OCI-LY1 (cell line): ENCODE data around the gene PMCH.

ENCODE experiments used
- EZH2 ChIP-seq: fragments of 200-600 bp; sonication (generic), shearing (Covaris generic); IDR thresholded peaks from 2 replicates; pipeline ENCODE4 v1.8.0; 2017; ENCODE audit warnings: borderline replicate concordance, mixed run types, mild to moderate bottlenecking, antibody characterized with exemption, low read length, moderate library complexity, mixed read lengths
- TF ChIP-seq, protein P1 (sequence below): fragments of 200-600 bp; sonication (generic), shearing (Covaris generic); IDR thresholded peaks from 2 replicates; pipeline ENCODE4 v1.5.1; 2017; ENCODE audit warnings: mild to moderate bottlenecking, antibody characterized with exemption, low read length, moderate library complexity, mixed read lengths

DNA sequence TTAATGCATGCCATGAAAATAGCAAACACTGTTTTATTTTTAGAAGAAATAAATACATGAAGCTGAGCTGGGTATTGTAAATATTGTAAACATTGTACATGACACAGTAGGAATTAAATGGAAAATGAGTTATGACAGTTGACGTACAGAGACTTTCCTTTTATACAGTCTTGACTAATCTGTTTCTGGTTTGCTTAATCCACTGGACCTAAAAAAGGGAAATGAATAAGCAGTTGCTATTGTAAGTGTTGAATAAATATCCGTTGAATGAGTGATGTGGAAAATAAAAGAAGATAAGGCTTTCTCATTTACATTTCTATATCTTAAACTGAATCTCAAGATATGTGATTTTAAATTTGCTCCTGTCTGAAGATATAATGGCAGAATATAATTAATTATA is 15.0 kb downstream of the PMCH start:
- TF ChIP-seq, protein P1, sequence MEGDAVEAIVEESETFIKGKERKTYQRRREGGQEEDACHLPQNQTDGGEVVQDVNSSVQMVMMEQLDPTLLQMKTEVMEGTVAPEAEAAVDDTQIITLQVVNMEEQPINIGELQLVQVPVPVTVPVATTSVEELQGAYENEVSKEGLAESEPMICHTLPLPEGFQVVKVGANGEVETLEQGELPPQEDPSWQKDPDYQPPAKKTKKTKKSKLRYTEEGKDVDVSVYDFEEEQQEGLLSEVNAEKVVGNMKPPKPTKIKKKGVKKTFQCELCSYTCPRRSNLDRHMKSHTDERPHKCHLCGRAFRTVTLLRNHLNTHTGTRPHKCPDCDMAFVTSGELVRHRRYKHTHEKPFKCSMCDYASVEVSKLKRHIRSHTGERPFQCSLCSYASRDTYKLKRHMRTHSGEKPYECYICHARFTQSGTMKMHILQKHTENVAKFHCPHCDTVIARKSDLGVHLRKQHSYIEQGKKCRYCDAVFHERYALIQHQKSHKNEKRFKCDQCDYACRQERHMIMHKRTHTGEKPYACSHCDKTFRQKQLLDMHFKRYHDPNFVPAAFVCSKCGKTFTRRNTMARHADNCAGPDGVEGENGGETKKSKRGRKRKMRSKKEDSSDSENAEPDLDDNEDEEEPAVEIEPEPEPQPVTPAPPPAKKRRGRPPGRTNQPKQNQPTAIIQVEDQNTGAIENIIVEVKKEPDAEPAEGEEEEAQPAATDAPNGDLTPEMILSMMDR, result no peak
- TF ChIP-seq EZH2, result no peak
